Neural crest cell (in vitro differentiated cells): ENCODE data around the gene S1PR1. TPM values are rescaled to one million over a fixed set of nuclear protein-coding genes. Genes with fewer than 3 reads are reported as not detected.

Experiments used
- DNase-seq: peaks from one replicate; pipeline ENCODE4 v3.0.0; 2021; ENCODE audit warnings: low read depth, mixed read lengths, low spot score
- H3K27ac Mint-ChIP-seq: one replicate; pipeline ENCODE4 v1.8.0; 2021; ENCODE audit warnings: mild to moderate bottlenecking, mixed read lengths; ENCODE audit not compliant: unreplicated experiment
- H3K27me3 Mint-ChIP-seq: 2 replicates; pipeline ENCODE4 v1.8.0; 2021; ENCODE audit warnings: low read depth, mild to moderate bottlenecking, mixed read lengths
- H3K36me3 Mint-ChIP-seq: 2 replicates; pipeline ENCODE4 v1.8.0; 2021; ENCODE audit warnings: low read depth, mild to moderate bottlenecking, mixed read lengths
- H3K4me1 Mint-ChIP-seq: 2 replicates; pipeline ENCODE4 v1.8.0; 2021; ENCODE audit warnings: mixed read lengths
- H3K4me3 Mint-ChIP-seq: one replicate; pipeline ENCODE4 v1.8.0; 2021; ENCODE audit warnings: mild to moderate bottlenecking, mixed read lengths
- H3K9me3 Mint-ChIP-seq: 2 replicates; pipeline ENCODE4 v1.8.0; 2021; ENCODE audit warnings: mixed read lengths
- CTCF ChIP-seq: fragments of 200-600 bp; sonication (generic); conservative IDR thresholded peaks from 2 replicates; pipeline ENCODE4 v1.5.0; 2021; ENCODE audit warnings: antibody characterized with exemption, mild to moderate bottlenecking
- total RNA-seq: library from RNA; stranded (reverse); gene quantifications from 2 replicates; pipeline ENCODE4 v1.2.1, GENCODE V29; 2021

Gene S1PR1
- total RNA-seq, 1 donor from 2014 or later = 21.6 TPM

DNA sequence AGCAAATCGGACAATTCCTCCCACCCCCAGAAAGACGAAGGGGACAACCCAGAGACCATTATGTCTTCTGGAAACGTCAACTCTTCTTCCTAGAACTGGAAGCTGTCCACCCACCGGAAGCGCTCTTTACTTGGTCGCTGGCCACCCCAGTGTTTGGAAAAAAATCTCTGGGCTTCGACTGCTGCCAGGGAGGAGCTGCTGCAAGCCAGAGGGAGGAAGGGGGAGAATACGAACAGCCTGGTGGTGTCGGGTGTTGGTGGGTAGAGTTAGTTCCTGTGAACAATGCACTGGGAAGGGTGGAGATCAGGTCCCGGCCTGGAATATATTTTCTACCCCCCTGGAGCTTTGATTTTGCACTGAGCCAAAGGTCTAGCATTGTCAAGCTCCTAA is 3.2 kb downstream of the S1PR1 start:
- DNase-seq = no peak
- Mint-ChIP-seq H3K27ac (no peak overlapping the region), H3K36me3 (peaks cover 13% of the 10 kb centered on the region), H3K4me3 (peak overlapping the region; percentile 47), H3K27me3 (peaks cover 26% of the 10 kb centered on the region), H3K9me3 (no peaks in the 10 kb centered on the region), H3K4me1 (peaks cover 39% of the 10 kb centered on the region)
- no peak for TF ChIP-seq CTCF

- Mint-ChIP-seq H3K36me3 (peaks cover 13% of the 10 kb centered on the region), H3K9me3 (no peaks in the 10 kb centered on the region), H3K4me1 (peaks cover 26% of the 10 kb centered on the region), H3K4me3 (no peak overlapping the region), H3K27ac (no peak overlapping the region), H3K27me3 (peaks cover 12% of the 10 kb centered on the region)
- DNase-seq = no peak
- no peak for TF ChIP-seq CTCF
These were observed 4.8 kb downstream of the S1PR1 start for GRCh38 chr1:101241485-101242225.

GRCh38 chr1:101242324-101243050 is 5.7 kb downstream of the S1PR1 start:
- no peak for TF ChIP-seq CTCF
- H3K4me1 Mint-ChIP-seq = peaks cover 20% of the 10 kb centered on the region
- no peak for DNase-seq
- peaks cover 5% of the 10 kb centered on the region for H3K27me3 Mint-ChIP-seq
- H3K27ac Mint-ChIP-seq = no peak overlapping the region
- no peaks in the 10 kb centered on the region for H3K9me3 Mint-ChIP-seq
- peaks cover 13% of the 10 kb centered on the region for H3K36me3 Mint-ChIP-seq
- no peak overlapping the region for H3K4me3 Mint-ChIP-seq

DNA sequence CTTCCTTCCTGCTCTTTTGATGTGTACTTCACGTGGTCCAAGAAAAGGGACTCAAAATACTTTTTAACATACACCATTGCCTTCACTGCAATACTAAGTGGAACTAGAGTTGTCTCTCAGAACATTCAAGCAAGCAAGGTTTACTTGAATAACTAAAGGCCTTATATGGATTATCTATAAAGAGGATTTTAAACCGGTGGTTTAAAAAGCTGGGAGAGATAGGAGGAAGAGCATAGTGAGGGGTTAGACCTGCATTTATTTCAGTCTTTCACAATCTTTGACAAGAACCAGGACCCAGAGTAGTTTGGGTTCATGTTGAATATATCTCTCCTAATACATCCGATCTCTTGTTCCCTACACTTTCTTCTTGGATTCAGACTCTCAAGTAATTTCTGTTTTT is 6.9 kb downstream of the S1PR1 start:
- H3K27ac Mint-ChIP-seq = no peak overlapping the region
- no peak overlapping the region for H3K4me3 Mint-ChIP-seq

GRCh38 chr1:101244842-101245241 is 8.0 kb downstream of the S1PR1 start:
- H3K27ac Mint-ChIP-seq = no peak overlapping the region
- no peak for DNase-seq
- H3K27me3 Mint-ChIP-seq = no peaks in the 10 kb centered on the region
- H3K36me3 Mint-ChIP-seq = peaks cover 7% of the 10 kb centered on the region
- H3K4me3 Mint-ChIP-seq = no peak overlapping the region
- no peaks in the 10 kb centered on the region for H3K9me3 Mint-ChIP-seq
- TF ChIP-seq CTCF = no peak
- peaks cover 7% of the 10 kb centered on the region for H3K4me1 Mint-ChIP-seq

More for the DNA sequence above, 6.9 kb downstream of the S1PR1 start:
- Mint-ChIP-seq H3K9me3 (no peaks in the 10 kb centered on the region), H3K36me3 (peaks cover 13% of the 10 kb centered on the region), H3K4me1 (peaks cover 16% of the 10 kb centered on the region), H3K27me3 (peaks cover under 1% of the 10 kb centered on the region)
- DNase-seq = no peak
- no peak for TF ChIP-seq CTCF
